SK-N-SH (cell line): ENCODE data around the gene RSAD2.

Experiments used
- CTCF ChIP-seq: fragments of 200-600 bp; sonication (generic); IDR thresholded peaks from 2 replicates; pipeline ENCODE4 v1.6.1; 2017; ENCODE audit warnings: antibody characterized with exemption, mild to moderate bottlenecking, moderate library complexity
- EP300 ChIP-seq, 2 experiments: IDR thresholded peaks; 2 replicates each; pipeline versions ENCODE4 v1.4.0 to v1.6.1; 2012; ENCODE audit warnings: borderline replicate concordance in 1 of 2, low read depth in 1 of 2, low read length in 1 of 2
- EZH2phosphoT487 ChIP-seq: fragments of 200-600 bp; sonication (generic); IDR thresholded peaks from 2 replicates; pipeline ENCODE4 v1.6.1; 2017; ENCODE audit warnings: low read depth, mixed run types, mild to moderate bottlenecking, antibody characterized with exemption, moderate library complexity, borderline replicate concordance
- IRF3 ChIP-seq: fragments of 150-350 bp; IDR thresholded peaks from 2 replicates; pipeline ENCODE4 v1.6.1; 2016; ENCODE audit warnings: mild to moderate bottlenecking, low read depth, low read length
- MEF2A ChIP-seq: IDR thresholded peaks from 2 replicates; pipeline ENCODE4 v1.4.0; 2012; ENCODE audit warnings: low read depth, borderline replicate concordance
- NFIC ChIP-seq: IDR thresholded peaks from 2 replicates; pipeline ENCODE4 v1.4.0; 2012; ENCODE audit warnings: borderline replicate concordance
- RAD21 ChIP-seq: IDR thresholded peaks from 2 replicates; pipeline ENCODE4 v1.6.1; 2012; ENCODE audit warnings: mild to moderate bottlenecking, low read length
- RCOR1 ChIP-seq: fragments of 150-350 bp; IDR thresholded peaks from 2 replicates; pipeline ENCODE4 v1.6.1; 2017; ENCODE audit warnings: antibody characterized with exemption, low read length
- REST ChIP-seq: IDR thresholded peaks from 2 replicates; pipeline ENCODE4 v1.6.1; 2012; ENCODE audit warnings: mild to moderate bottlenecking, low read depth, low read length, moderate library complexity
- SMC3 ChIP-seq: IDR thresholded peaks from 2 replicates; pipeline ENCODE4 v1.6.1; 2012; ENCODE audit warnings: low read depth, low read length, improper control_type of control experiment
- TAF1 ChIP-seq: IDR thresholded peaks from 2 replicates; pipeline ENCODE4 v1.6.1; 2012; ENCODE audit warnings: low read depth, mild to moderate bottlenecking, low read length, moderate library complexity, borderline replicate concordance
- TCF12 ChIP-seq: IDR thresholded peaks from 2 replicates; pipeline ENCODE4 v1.4.0; 2012
- TEAD4 ChIP-seq: IDR thresholded peaks from 2 replicates; pipeline ENCODE4 v1.4.0; 2012; ENCODE audit warnings: mild to moderate bottlenecking, borderline replicate concordance; ENCODE audit not compliant: insufficient read depth
- ZBTB33 ChIP-seq: IDR thresholded peaks from 2 replicates; pipeline ENCODE4 v1.4.0; 2012; ENCODE audit warnings: low read depth, borderline replicate concordance

- TF ChIP-seq EP300 (IDR thresholded peaks at IDR 0.05; ENCODE audit: borderline replicate concordance in 1 of 2, low read depth in 1 of 2, low read length in 1 of 2) (no peak), TEAD4 (no peak), CTCF (no peak), REST (no peak), RCOR1 (no peak), IRF3 (no peak), RAD21 (no peak), NFIC (no peak), EZH2phosphoT487 (no peak), TAF1 (no peak), SMC3 (no peak), ZBTB33 (no peak), MEF2A (no peak), TCF12 (no peak)
These were observed 54.2 kb downstream of the RSAD2 start for GRCh38 chr2:6931753-6932152.
